ENCODE results near the gene WRAP53.

- no peak for TF ChIP-seq CTCF (IDR thresholded peaks at IDR 0.05)
- no peak for TF ChIP-seq POLR2AphosphoS5 (IDR thresholded peaks at IDR 0.05)
Measured at GRCh38 chr17:7742729-7743128, 54.5 kb downstream of the WRAP53 start.

Measured in upper lobe of left lung (tissue), 4 donors.